Activated CD4-positive, alpha-beta T cell treated with anti-CD3 and anti-CD28 coated beads, Interleukin-2, Interleukin-4, amounts not matched to agents 100 ng/mL and 50 ng/mL, durations not matched to agents 16 hours and 8 hours (primary cell): ENCODE results near the gene MPO.
A peak's percentile ranks its signal among the peaks of the same experiment; 100 is the strongest.

Experiments used
- DNase-seq: peaks from one replicate; pipeline ENCODE4 v3.0.0-alpha.2; 2020; ENCODE audit warnings: low spot score

The MPO gene

DNA sequence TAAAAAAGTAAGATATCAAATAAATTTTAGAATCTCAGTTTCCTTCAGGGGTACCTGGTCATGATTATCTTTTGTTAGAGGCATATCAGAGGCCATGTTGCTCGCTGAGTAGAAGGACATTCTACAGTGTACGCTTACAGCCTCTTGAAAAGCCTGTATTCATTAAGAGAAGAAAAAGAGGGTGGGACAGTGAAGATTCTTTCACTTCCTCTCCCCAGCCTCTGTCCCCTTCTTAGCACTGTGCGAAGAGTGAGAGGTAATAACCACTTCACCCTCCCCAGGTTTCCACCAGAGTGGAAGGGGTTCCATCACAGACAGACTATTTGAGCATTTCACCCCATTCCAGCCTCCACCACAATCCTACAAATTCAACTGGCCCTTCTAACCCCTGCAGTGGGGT, 47.2 kb downstream of the MPO start:
- DNase-seq = no peak

DNA sequence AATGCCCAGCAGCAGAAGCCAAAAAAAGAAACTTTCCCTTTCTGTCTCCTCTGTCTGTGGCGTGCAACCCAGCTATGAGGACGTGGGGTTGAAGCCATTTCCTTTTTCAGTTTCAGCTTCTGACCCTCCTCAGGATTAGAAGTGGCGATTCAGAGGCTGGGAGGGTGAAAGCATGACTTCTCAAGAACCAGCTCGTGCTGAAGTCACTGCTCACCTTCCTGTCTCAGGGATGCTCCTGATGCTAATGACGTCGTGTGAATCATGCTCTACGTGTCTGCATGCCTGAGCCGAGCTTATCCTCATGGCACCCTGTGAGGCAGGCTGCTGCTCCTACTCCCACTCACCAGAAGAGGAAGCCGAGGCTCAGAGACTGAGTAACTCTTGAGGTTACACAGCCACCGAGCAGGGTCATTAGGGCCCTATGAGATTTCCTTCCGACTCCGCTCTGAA, 48.0 kb downstream of the MPO start:
- peak; percentile 25 for DNase-seq

- no peak for DNase-seq
These were observed 49.1 kb downstream of the MPO start for GRCh38 chr17:58231641-58232040.

DNA sequence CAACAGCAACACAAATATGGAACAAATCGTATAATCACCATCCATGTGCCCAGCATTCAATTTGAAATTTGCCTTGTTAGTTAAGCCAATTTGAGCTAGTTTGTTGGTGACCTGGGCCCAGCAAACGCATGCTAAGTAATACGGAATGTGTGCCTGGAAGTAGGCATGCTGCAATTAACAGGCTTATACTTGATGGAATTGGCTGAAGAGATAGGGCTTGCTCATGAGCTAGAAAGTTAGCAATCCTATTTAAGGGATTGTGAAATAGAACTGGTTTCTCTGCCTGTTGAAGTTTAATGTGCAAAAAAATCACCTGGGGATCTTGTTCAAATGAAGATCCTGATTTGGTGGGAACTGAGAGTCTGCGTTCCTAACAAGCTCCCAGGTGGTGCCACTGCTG, 50.9 kb downstream of the MPO start:
- no peak for DNase-seq

DNA sequence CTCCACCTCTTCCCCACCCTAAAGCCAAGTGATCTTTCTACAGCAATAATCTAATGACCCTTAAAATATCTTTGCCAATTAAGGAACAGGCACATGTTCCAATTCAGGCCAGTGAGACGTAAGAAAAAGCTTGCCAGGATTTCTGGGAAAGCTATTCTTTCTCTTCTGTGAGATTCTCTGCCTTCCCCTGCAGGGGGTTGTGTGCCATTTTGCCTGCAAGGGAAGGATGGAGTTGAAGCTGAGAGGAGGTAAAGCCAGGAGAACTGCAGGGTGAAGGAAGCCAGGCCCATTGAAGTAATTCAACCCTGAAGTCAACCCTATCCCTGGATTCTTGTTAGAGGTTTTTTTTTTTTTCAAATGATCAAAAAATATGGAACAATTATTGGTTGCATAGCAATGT, 51.4 kb downstream of the MPO start:
- DNase-seq = no peak

- DNase-seq = no peak
These were observed 52.1 kb downstream of the MPO start for GRCh38 chr17:58228679-58229078.

- DNase-seq = no peak
These were observed 53.0 kb downstream of the MPO start for GRCh38 chr17:58227733-58228132.

- no peak for DNase-seq
These were observed 56.4 kb downstream of the MPO start for GRCh38 chr17:58224315-58224714.
